ENCODE measurements around the gene GDE1.

- TF ChIP-seq CTCF (IDR thresholded peaks at IDR 0.05) (no peak), POLR2AphosphoS5 (IDR thresholded peaks at IDR 0.05) (no peak), EP300 (IDR thresholded peaks at IDR 0.05) (no peak)
These were observed 8.4 kb downstream of the GDE1 start for GRCh38 chr16:19513377-19514053.
